Stimulated activated CD4-positive, alpha-beta T cell treated with anti-CD3 and anti-CD28 coated beads, Interleukin-2, amount 100 ng/mL, for 4 hours (primary cell): ENCODE results near the gene HEG1.

Experiments
- DNase-seq: peaks from one replicate; pipeline ENCODE4 v3.0.0-alpha.2; 2020; ENCODE audit warnings: low read depth

The HEG1 gene

GRCh38 chr3:125072301-125072700 lies 16.5 kb upstream of the HEG1 start:
- no peak for DNase-seq

GRCh38 chr3:125069968-125070745 lies 14.4 kb upstream of the HEG1 start:
- no peak for DNase-seq

GRCh38 chr3:125069452-125069851 lies 13.7 kb upstream of the HEG1 start:
- no peak for DNase-seq

GRCh38 chr3:125068265-125068664 lies 12.5 kb upstream of the HEG1 start:
- DNase-seq: no peak

- DNase-seq: no peak
These were observed 11.4 kb upstream of the HEG1 start for GRCh38 chr3:125067225-125067624.

- no peak for DNase-seq
These were observed 7.3 kb upstream of the HEG1 start for GRCh38 chr3:125062904-125063618.

- DNase-seq: no peak
These were observed 5.8 kb upstream of the HEG1 start for GRCh38 chr3:125061646-125062045.

GRCh38 chr3:125061170-125061569 lies 5.4 kb upstream of the HEG1 start:
- DNase-seq: no peak

- no peak for DNase-seq
These were observed 3.9 kb upstream of the HEG1 start for GRCh38 chr3:125059488-125060245.

- no peak for DNase-seq
These were observed 3.2 kb upstream of the HEG1 start for GRCh38 chr3:125058959-125059358.

- DNase-seq: no peak
These were observed 2.7 kb upstream of the HEG1 start for GRCh38 chr3:125058529-125058928.

- no peak for DNase-seq
These were observed 1.5 kb upstream of the HEG1 start for GRCh38 chr3:125057186-125057850.

GRCh38 chr3:125055331-125055912 lies 375 bp downstream of the HEG1 start:
- DNase-seq: peak; percentile 14

GRCh38 chr3:125054449-125055329 lies 1.1 kb downstream of the HEG1 start:
- DNase-seq: no peak

GRCh38 chr3:125054062-125054448 lies 1.7 kb downstream of the HEG1 start:
- no peak for DNase-seq

- no peak for DNase-seq
These were observed 2.5 kb downstream of the HEG1 start for GRCh38 chr3:125053304-125053699.

- DNase-seq: no peak
These were observed 3.0 kb downstream of the HEG1 start for GRCh38 chr3:125052624-125053303.

GRCh38 chr3:125051715-125052581 lies 3.8 kb downstream of the HEG1 start:
- peak; percentile 62 for DNase-seq

GRCh38 chr3:125051205-125051604 lies 4.6 kb downstream of the HEG1 start:
- no peak for DNase-seq
